ENCODE data around the gene SULT1C4.

Gene SULT1C4

DNA sequence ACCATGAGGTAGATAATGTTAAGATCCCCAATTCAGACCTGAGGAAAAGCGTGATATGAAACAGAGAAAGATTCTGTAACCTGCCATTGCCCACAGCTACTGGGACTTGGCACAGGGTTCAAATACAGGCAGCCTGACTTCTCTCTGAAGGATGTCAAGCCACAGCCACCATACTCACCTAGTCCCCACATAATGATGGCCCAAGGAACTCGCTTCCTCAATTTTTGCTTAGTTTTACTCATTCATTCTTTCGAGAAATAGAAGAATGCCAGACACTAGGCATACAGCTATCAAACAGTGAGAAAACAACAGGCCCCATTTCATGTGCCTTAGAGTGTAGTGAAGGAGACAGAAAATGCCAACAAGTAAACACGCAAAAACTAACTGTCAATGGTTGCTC lies 980 bp upstream of the SULT1C4 start:
- DNase-seq, result no peak

DNA sequence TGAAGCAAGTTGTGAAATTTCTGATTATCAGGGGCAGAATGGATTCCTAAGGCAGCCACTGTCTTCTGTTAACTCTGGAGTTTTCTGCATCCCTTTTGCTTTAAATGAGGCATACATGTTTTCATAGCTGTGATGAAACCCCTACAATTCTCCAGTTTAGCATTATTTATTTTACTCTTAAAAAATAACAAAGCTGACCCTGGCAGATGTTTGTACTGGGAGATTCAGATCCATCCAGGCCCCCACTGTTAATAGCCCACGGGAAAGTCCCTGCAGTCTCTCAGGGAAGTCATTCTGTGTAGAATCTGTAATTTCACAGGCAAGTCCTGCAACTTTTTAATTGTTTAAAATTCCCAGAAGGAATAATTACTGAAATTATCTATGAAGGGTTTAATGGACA lies 353 bp upstream of the SULT1C4 start:
- DNase-seq, result no peak

DNA sequence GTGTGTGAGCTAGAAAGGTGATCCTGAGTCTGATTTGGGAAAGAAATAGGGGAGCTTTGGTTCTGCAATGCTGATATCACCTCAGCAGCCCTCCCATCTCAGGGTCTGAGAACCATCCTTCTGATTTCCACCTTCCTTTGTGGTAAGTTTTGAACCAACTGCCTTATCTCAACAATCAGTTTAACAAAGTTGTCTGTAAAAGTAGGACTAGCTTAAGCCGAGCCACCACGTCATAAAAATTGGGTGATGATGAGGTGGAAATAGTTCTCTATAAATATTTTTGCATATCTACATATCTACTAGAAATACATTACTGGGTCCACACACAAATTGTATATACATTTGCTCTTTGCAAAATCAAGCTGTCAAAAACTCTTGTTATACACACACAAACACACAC lies 1.1 kb downstream of the SULT1C4 start:
- no peak for DNase-seq

DNA sequence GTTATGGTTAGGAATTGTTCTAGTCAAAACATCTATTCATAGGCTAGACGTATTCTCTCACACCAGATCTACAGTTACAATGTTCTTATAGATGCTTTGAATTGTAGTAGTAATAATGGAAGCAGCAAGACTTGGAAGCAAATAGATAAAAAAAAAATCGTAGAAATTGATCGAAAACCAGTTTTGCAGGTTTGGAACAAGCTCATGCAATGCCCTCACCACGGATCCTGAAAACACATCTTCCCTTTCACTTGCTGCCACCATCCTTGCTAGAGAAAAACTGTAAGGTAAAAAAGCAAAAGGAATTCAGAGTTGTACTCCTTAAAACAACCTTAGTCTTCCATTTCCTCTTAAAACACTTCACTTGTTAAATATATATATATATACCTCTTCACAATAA lies 4.4 kb downstream of the SULT1C4 start:
- DNase-seq, result no peak

DNA sequence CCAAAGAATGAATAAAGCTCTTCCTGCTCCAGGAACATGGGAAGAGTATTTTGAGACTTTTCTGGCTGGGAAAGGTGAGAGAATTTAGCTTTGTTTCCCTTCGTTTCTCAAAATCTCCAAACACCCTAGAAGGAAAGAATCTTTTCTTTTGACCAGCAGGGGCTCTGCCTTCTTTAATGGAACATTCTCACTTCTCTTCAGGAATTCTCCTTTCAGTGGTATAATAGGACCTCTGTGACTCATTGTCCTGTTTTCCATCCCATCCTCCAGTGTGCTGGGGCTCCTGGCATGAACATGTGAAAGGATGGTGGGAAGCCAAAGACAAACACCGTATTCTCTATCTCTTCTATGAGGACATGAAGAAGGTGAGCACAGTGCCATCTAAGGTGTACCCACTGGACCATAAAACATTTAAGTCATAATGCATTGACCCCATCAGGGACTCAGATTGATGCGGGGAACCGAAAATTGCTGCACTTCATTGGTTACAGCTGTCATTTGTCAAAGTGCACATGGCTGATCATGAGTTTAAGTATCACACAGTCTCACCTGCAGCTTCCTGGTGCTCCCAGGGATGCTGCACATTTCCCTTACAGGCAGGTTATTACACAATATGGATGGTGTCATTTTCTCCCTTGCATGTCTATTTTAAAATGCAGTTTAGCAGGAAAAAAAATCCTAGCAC lies 5.5 kb downstream of the SULT1C4 start:
- DNase-seq, result no peak

DNA sequence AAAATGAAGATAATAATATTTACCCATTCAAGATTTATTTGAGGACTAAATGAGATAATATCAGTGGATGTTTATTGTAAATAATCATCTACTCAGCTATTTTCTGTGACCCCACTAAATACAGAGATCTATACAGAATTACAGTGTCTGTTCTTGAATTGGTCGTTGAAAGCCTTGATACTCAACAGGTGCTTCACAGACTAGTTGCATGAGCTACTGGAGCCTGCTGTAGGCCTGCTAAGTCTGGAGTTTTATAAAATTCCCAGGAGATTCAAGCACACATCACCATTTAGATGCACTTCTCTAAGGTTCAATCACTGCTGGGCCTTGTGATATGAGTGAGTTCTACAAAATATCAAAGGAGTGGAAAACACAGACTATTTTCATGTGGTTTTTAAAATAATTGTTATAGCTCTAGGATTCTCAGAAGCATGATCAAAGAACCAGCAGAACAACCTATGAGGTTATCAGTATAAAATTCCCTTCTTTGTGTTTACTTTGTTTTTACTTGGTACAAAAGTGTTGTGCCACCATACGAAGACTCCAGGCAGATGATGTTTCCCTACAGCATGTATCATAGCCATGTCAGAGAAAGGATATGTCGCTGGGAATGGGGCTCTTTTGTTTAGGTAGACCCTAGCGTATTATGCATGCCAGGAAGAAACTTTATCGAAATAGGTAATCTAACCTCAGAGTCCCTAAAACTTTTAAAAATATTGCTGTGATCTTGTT lies 7.1 kb downstream of the SULT1C4 start:
- no peak for DNase-seq

DNA sequence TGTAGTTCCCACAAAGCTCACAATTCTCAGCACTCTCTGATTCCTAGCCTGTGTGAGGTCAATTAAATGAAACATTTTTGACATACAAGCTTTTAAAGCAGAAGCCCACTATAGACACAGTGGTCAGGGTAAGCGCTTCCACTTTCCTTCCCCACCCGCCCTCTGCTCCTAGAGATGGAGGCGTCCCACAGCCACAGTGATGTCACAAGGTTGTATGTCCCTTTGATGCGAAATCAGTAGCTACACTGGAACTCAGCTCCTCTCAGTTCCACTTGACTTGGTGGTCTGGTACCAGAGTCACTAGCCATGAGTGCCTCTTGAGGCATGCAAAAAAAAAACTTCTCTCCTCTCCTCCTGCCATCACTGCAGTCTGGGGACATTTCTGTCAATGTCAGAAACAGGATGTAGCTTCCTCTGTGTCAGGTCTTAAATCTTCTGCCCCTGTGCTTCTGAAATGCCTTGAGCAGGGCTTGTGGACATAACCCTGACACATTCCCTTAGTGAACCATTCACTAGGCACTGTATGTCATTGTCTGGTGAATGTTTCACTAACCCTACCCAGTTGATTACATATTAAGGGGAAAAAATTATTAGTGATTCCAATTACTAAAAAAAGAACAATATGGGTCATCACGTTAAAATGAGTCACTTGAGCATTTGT lies 7.8 kb downstream of the SULT1C4 start:
- no peak for DNase-seq

DNA sequence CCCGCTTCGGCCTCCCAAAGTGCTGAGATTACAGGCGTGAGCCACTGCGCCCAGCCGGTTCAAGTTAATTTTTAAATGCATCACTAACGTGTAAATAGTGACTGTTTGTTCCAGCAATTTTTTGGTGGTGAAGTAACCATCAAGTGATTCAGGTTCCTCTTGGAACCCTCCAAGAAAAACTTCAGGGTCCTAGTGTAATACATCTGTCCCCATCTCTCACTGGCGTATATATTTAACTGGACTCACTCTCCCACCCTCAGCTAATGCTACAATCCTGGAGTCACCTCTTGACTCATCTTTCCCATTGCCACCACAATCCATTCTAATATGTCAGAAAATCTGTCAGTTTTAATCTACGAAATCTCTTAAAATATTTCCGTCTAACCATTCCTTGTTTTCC lies 10.3 kb downstream of the SULT1C4 start:
- DNase-seq, result no peak

DNA sequence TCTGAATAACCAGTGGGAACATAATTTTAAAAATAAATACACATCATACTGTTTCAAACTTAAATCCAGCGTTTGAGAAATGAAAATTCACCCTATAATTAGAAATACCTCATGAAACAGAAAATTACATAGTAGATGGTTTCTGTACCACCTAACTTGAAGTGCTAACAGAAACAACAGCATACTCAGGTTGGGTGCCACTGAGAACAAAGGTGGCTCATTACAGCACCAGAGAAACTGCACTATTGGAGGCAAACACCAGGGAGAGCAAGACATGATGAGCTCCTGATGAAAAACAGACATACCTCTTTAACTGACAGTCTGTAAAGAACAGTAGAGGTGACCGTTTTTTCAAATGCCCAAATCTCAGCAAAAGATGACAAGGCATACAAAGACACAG lies 12.6 kb downstream of the SULT1C4 start:
- DNase-seq, result no peak

DNA sequence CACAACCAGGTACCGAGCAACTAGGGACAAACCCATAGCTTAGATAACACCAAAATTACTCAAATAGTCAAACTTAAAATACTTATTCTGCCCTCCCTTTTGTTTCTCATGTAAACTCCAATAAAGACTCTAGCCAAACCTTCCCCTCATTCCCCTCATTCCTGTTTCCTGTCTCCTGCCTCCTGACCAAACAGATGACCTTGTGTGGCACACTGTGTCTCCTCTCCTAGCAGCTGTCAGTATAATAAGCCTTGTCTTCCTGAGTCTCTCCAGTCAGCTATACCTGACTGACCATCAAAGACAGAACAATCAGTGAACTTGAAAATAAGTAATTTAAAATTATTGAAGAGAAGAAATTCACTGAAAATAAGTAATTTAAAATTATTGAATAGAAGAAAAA lies 14.3 kb downstream of the SULT1C4 start:
- no peak for DNase-seq

DNA sequence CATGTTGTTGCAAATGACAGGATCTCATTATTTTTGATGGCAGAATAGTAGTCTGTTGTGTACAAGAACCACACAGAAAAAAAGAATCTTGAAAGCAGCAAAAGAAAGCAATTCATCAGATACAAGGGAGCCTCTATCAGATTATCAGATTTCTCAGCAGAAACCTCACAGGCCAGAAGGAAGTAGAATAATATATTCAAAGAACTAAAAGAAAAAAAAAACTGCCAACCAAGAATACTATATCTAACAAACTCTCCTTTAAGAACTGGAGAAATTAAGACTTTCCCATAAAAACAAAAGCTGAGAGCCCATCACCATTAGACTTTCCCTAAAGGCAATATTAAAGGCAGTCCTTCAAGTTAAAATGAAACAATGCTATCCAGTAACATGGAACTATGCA lies 15.4 kb downstream of the SULT1C4 start:
- no peak for DNase-seq

DNA sequence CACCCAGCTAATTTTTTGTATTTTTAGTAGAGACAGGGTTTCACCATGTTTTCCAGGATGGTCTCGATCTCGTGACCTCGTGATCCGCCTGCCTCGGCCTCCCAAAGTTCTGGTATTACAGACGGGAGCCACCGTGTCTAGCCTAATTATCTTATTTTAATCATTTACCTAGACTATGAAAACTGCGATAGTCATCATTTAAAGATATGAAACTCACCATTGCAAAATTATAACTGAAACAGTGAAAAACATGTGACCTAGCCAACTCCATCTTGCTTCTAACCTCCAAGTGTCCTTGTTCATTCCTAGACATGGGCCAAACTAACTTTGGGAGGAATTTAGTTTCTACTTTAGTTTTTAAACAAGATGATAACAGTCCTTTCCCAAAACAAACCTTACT lies 17.4 kb downstream of the SULT1C4 start:
- DNase-seq, result no peak

DNA sequence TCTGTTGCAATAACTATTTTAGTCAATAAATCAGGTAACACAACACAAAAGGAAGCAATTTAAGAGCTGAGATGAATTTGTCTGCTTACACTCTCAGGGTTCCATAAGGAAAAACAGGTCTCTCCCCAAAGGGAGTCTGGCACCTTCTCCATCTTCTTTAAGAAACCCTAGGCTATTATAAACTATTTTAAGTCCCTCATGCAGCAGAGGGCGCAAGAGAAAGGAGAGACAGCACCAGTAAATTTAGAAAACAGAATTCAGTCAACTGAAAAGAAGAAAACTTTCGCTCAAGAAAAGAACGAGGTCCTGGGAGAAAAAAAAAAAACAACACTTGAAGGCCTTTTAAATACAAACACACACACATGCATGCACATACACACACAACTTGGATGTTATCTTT lies 19.1 kb downstream of the SULT1C4 start:
- no peak for DNase-seq

DNA sequence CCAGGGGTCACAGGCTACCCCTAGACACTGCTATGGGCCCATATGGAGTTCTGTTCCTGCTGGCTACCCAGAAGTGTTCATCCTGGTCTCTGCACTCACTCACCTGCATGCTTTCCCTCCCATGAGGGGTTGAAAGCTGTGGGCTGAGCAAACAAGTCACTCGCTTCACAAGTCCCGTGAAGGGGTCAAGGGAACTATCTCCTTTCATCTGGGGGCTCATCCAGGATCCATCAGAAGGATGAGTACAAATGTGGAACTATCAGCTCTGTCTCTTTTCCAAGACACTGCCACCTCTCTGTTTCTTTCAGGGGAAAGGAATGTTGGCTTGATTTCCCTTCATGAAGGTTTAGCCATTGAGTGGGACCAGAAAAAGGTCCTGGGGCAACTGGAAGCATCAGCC lies 21.7 kb downstream of the SULT1C4 start:
- no peak for DNase-seq

DNA sequence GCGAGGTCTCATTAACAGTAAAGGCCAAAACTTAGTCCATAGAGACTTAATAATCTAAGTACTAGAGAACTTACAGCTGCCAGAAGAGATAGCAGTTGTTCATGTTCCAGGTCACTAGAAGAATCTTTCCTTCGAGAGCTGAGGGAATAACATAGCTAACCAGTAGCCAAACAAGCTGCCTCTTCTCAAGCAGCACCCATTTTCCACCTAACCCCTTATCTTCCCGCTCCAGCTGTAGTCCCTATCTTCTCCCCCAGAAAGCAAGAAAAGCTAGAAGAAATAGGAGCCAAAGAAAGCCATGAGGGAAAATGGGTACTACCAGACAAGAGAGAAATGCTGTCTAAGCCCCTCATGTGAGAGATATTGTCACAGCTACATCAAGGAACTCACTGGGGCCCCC lies 24.0 kb downstream of the SULT1C4 start:
- DNase-seq, result no peak

DNA sequence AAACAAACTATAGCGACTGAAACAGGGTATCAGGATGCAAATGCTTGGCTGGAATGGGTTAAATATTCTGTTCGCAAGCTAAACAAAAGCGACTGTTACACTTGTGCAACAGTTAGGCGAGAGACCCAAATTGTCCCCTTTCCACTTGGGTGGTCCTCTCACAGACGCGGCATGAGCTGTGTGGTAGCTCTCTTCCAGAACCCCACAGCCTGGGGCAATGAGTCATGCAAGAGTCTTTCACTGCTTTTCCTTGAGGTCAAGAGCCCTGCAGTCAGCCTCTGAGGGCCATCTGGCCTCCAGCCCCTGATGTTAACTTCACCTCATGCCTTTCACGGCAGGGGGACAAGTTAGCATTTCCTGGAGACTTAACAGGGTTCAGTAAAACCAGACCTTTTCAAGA lies 25.7 kb downstream of the SULT1C4 start:
- no peak for DNase-seq

DNA sequence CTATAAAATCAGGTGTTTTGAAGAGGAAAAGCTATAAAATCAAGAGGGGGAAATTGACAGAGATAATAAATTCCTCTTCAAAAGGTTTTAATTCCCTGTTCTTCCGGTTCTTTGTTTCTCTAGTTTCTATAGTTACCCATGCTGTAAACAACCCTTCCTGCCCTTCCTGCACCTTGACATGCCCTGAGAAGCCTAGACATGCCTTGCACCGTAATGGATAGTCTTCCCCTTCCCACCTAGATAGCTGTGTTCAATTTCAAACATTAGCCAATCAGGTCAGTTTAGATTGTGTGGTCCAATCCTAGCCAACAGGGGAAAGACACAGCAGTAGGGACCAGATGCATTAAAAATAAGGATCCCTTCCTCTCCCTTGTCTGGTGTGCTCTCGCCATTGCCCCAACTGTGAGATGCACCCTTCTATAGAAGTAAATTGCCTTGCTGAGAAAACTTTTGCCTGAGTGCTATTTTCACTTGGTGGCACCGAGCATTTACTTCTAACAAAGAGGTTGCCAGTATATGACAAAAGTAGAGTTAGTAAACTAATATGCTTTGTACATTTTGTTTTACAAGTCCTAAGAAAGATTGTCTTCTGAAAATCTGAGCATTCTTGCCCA lies 27.1 kb downstream of the SULT1C4 start:
- DNase-seq, result no peak

DNA sequence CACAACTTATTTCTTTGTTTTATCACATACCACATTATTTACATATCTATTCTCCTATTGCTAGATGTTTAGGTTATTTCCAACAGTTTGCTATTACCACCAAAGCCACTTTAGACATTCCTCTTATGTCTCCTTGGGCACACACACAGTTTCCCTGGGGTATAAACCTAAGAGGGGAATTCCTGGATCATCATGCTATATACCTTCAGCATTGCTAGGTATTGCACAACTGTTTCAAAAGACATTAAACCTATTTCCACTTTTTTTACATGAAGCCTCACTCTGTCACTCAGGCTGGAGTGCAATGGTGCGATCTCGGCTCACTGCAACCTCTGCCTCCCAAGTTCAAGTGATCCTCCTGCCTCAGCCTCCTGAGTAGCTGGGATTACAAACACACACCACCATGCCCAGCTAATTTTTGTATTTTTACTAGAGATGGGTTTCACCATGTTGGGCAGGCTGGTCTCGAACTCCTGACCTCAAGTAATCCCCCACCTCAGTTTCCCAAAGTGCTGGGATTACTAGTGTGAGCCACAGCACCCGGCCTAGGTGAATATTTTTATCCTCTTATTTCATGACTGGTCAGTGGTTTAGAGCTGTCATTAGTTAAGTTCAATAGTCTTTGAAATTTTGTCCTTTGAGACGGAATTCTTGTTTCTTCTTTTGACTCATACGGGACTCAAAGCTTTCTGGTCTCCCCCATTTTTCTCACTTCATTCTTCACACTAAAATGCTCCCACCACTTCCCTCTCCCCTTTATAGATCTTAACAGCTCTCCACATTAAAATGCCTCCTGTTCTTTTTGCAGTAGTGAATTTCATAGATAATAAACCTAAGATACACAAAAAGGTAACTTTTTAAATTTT lies 30.3 kb downstream of the SULT1C4 start:
- no peak for DNase-seq

DNA sequence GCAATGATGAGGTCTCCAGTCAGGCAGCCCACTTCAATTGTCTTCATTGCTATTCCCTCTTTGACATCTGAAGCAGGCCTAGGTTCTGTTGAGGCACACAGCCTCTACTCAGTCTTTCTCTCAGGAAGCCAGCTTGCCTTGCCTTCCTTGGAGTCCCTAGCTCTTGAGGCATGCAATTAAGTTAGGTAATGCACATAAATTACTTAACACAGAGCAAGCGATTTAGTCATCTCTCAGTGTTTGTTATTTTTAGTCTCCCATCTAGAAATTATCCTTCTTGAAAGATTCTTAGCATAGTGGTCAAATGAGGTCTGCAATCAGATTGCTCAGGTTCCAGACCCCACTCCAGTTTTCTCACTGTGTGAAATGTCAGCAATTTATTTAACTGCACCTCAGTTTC lies 32.0 kb downstream of the SULT1C4 start:
- no peak for DNase-seq

DNA sequence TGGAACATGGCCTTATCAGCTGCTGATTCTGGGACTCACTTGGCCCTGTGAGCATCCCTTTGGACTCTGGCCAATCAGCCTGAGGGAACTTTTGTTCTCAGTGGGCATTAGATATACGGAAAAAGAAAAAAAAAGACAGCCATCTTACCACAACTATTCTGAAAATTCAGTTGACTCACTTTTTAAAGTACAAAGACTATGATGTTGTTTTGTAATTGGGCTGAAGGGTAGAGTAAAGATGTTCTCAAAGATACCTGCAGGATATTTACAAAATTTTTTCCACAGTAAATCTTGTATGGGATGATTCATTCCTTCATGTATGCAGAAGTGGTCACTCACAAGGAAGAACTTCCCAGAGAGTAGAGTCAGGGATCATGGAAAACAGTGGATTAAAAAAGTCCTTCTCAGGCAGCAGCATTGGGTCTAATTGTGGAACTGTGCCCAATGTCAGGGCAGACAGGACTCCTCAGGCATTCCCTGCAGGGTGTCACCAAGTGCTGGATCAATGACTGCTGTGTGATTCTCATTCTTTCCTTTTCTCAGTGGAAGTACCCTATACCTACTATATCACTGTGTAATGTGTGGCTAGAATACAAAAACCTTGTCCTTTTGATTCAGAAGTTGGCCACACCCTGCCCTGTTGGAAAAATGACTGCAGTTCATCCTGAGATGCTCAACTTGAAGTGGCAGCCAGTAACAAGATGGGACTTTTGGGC lies 35.4 kb downstream of the SULT1C4 start:
- no peak for DNase-seq

DNA sequence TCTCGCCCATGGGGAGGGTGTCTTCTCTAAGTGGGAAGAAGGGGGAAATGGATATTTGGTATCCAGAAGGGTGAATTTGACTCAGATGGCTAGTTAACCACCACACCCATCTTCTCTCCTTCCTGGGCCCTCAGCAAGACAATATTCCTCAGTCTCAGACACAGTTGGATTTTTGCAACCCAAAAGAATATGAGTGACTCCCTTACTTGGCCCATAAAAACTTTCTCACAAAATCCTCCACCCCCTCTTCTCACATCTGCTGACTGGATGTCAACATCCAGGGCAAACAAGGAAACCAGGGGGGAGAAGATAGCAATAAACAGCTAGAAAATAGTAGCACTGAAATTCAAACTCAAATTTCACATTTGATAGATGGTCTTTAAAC lies 35.9 kb downstream of the SULT1C4 start:
- no peak for DNase-seq

DNA sequence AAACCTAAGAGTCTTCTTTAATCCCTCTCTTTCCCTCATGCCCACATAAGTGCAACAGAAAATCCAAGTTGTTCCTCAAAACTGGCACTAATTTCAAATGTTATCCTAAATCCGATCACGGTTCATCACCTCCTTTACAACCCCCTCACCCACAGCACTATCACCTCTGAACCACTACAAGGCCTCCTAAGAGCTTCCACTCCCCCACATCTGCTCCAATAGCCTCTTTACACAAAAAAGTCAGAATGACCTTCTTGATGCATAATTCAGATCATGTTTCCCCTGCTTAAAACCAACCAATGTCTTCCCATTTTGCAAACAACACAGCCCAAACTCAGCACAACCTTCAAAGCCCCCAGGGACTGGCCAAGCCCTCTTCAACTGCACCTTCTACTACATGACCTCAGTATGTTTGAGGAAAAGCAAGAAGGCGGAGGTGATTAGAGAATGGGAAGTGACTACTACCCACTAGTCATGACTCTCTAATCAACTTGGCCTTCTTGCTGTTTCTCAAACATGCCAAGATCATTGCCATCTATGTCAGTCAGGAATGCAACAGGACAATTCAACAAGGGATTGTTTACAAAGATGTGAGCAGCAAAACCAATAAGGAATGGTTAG lies 36.6 kb downstream of the SULT1C4 start:
- DNase-seq, result no peak

All from activated effector memory CD4-positive, alpha-beta T cell treated with anti-CD3 and anti-CD28 coated beads, Interleukin-2, amount 50 U/mL, for 16 hours (primary cell).